Dendritic cell treated with granulocyte-macrophage colony-stimulating factor and Interleukin-4, amounts not matched to agents 40 ng/mL and 50 ng/mL, for 4 days (primary cell): ENCODE results near the gene PLA2G6.

Experiments used
- H3K27ac Mint-ChIP-seq: one replicate; pipeline ENCODE4 v1.8.0; 2022; ENCODE audit warnings: mild to moderate bottlenecking, mixed read lengths
- H3K27me3 Mint-ChIP-seq: one replicate; pipeline ENCODE4 v1.8.0; 2022; ENCODE audit warnings: mild to moderate bottlenecking, mixed read lengths
- H3K36me3 Mint-ChIP-seq: one replicate; pipeline ENCODE4 v1.8.0; 2022; ENCODE audit warnings: low read depth, mixed read lengths
- H3K4me1 Mint-ChIP-seq: one replicate; pipeline ENCODE4 v1.8.0; 2022; ENCODE audit warnings: low read depth, mixed read lengths
- H3K4me3 Mint-ChIP-seq: one replicate; pipeline ENCODE4 v1.8.0; 2022; ENCODE audit warnings: mild to moderate bottlenecking, moderate library complexity, mixed read lengths
- H3K9me3 Mint-ChIP-seq: one replicate; pipeline ENCODE4 v1.8.0; 2022; ENCODE audit warnings: mixed read lengths
- intact Hi-C: fragments of 100-400 bp; cut with micrococcal nuclease; formaldehyde crosslinking; loops from one replicate; pipeline ENCODE4 v1.15.0; 2022

Gene PLA2G6

GRCh38 chr22:38181453-38182200 is at the start of gene PLA2G6:
TSS of gene PLA2G6 (minus strand) at chr22:38181830. CDS start at chr22:38169426, 12,404 bp downstream.
- intact Hi-C loops, result loop anchor here (1.0 kb wide), 1 partner anchor 21 kb away; no protein-coding TSS in a partner anchor

GRCh38 chr22:38230916-38231315 is 49.3 kb upstream of the PLA2G6 start:
- Mint-ChIP-seq H3K36me3 (peaks cover 73% of the 10 kb centered on the region), H3K27me3 (peaks cover 7% of the 10 kb centered on the region), H3K27ac (peak overlapping the region; percentile 60), H3K4me3 (no peak overlapping the region), H3K9me3 (no peaks in the 10 kb centered on the region), H3K4me1 (peaks cover 30% of the 10 kb centered on the region)
- intact Hi-C loops, result loop anchor here (5.0 kb wide), 2 partner anchors 129 to 174 kb away; partner anchors contain the start of gene PICK1

More at GRCh38 chr22:38181453-38182200, at the start of gene PLA2G6:
- peaks cover 44% of the 10 kb centered on the region for H3K4me1 Mint-ChIP-seq
- H3K9me3 Mint-ChIP-seq, result no peaks in the 10 kb centered on the region
- peak within 1 kb of the TSS; percentile 99 for H3K27ac Mint-ChIP-seq
- H3K4me3 Mint-ChIP-seq, result peak within 1 kb of the TSS; percentile 84
- peaks cover 5% of the 10 kb centered on the region for H3K27me3 Mint-ChIP-seq
- H3K36me3 Mint-ChIP-seq, result peaks cover 8% of the 10 kb centered on the region

GRCh38 chr22:38230108-38230825 is 48.6 kb upstream of the PLA2G6 start:
- H3K27me3 Mint-ChIP-seq, result peaks cover 8% of the 10 kb centered on the region
- intact Hi-C loops, result loop anchor here (5.0 kb wide), 2 partner anchors 128 to 173 kb away; partner anchors contain the start of gene PICK1
- H3K36me3 Mint-ChIP-seq, result peaks cover 71% of the 10 kb centered on the region
- peaks cover 30% of the 10 kb centered on the region for H3K4me1 Mint-ChIP-seq
- no peaks in the 10 kb centered on the region for H3K9me3 Mint-ChIP-seq
- peak overlapping the region; percentile 60 for H3K27ac Mint-ChIP-seq
- no peak overlapping the region for H3K4me3 Mint-ChIP-seq

GRCh38 chr22:38228873-38229740 is 47.5 kb upstream of the PLA2G6 start:
- peaks cover 71% of the 10 kb centered on the region for H3K36me3 Mint-ChIP-seq
- peaks cover 30% of the 10 kb centered on the region for H3K4me1 Mint-ChIP-seq
- H3K9me3 Mint-ChIP-seq, result no peaks in the 10 kb centered on the region
- intact Hi-C loops, result no loop called here
- no peak overlapping the region for H3K4me3 Mint-ChIP-seq
- peak overlapping the region; percentile 67 for H3K27ac Mint-ChIP-seq
- H3K27me3 Mint-ChIP-seq, result peaks cover 9% of the 10 kb centered on the region

GRCh38 chr22:38228326-38228872 is 46.8 kb upstream of the PLA2G6 start:
- H3K36me3 Mint-ChIP-seq, result peaks cover 70% of the 10 kb centered on the region
- peaks cover 9% of the 10 kb centered on the region for H3K27me3 Mint-ChIP-seq
- H3K27ac Mint-ChIP-seq, result peak overlapping the region; percentile 67
- intact Hi-C loops, result no loop called here
- no peaks in the 10 kb centered on the region for H3K9me3 Mint-ChIP-seq
- peaks cover 30% of the 10 kb centered on the region for H3K4me1 Mint-ChIP-seq
- no peak overlapping the region for H3K4me3 Mint-ChIP-seq

GRCh38 chr22:38226853-38227649 is 45.4 kb upstream of the PLA2G6 start:
- Mint-ChIP-seq H3K36me3 (peaks cover 67% of the 10 kb centered on the region), H3K27ac (no peak overlapping the region), H3K4me1 (peaks cover 40% of the 10 kb centered on the region), H3K27me3 (peaks cover 18% of the 10 kb centered on the region), H3K4me3 (no peak overlapping the region), H3K9me3 (no peaks in the 10 kb centered on the region)
- intact Hi-C loops, result no loop called here

- no peaks in the 10 kb centered on the region for H3K9me3 Mint-ChIP-seq
- intact Hi-C loops, result no loop called here
- H3K36me3 Mint-ChIP-seq, result peaks cover 67% of the 10 kb centered on the region
- peaks cover 39% of the 10 kb centered on the region for H3K4me1 Mint-ChIP-seq
- H3K4me3 Mint-ChIP-seq, result no peak overlapping the region
- no peak overlapping the region for H3K27ac Mint-ChIP-seq
- peaks cover 35% of the 10 kb centered on the region for H3K27me3 Mint-ChIP-seq
Measured at GRCh38 chr22:38223289-38223960, 41.8 kb upstream of the PLA2G6 start.

GRCh38 chr22:38222797-38223119 is 41.1 kb upstream of the PLA2G6 start:
- H3K36me3 Mint-ChIP-seq, result peaks cover 67% of the 10 kb centered on the region
- intact Hi-C loops, result no loop called here
- H3K27me3 Mint-ChIP-seq, result peaks cover 35% of the 10 kb centered on the region
- no peak overlapping the region for H3K4me3 Mint-ChIP-seq
- peaks cover 38% of the 10 kb centered on the region for H3K4me1 Mint-ChIP-seq
- peak overlapping the region; percentile 26 for H3K27ac Mint-ChIP-seq
- H3K9me3 Mint-ChIP-seq, result no peaks in the 10 kb centered on the region

- H3K4me1 Mint-ChIP-seq, result peaks cover 36% of the 10 kb centered on the region
- H3K4me3 Mint-ChIP-seq, result no peak overlapping the region
- H3K9me3 Mint-ChIP-seq, result no peaks in the 10 kb centered on the region
- peak overlapping the region; percentile 26 for H3K27ac Mint-ChIP-seq
- peaks cover 61% of the 10 kb centered on the region for H3K36me3 Mint-ChIP-seq
- H3K27me3 Mint-ChIP-seq, result peaks cover 35% of the 10 kb centered on the region
- intact Hi-C loops, result no loop called here
Measured at GRCh38 chr22:38221908-38222796, 40.5 kb upstream of the PLA2G6 start.

- Mint-ChIP-seq H3K36me3 (peaks cover 58% of the 10 kb centered on the region), H3K27ac (no peak overlapping the region), H3K4me3 (no peak overlapping the region), H3K4me1 (peaks cover 39% of the 10 kb centered on the region), H3K9me3 (no peaks in the 10 kb centered on the region), H3K27me3 (peaks cover 31% of the 10 kb centered on the region)
- intact Hi-C loops, result no loop called here
Measured at GRCh38 chr22:38221407-38221806, 39.8 kb upstream of the PLA2G6 start.

- intact Hi-C loops, result no loop called here
- Mint-ChIP-seq H3K36me3 (peaks cover 56% of the 10 kb centered on the region), H3K4me3 (no peak overlapping the region), H3K4me1 (peaks cover 43% of the 10 kb centered on the region), H3K27ac (peak overlapping the region; percentile 69), H3K9me3 (no peaks in the 10 kb centered on the region), H3K27me3 (peaks cover 28% of the 10 kb centered on the region)
Measured at GRCh38 chr22:38220653-38221386, 39.2 kb upstream of the PLA2G6 start.
